ENCODE data around the gene CREB3L2.
"Not testable (repeated sequence)": the region's sequence is repeated elsewhere in the genome, so short reads cannot be mapped to it uniquely, and the experiment has no call there.

The CREB3L2 gene

DNA sequence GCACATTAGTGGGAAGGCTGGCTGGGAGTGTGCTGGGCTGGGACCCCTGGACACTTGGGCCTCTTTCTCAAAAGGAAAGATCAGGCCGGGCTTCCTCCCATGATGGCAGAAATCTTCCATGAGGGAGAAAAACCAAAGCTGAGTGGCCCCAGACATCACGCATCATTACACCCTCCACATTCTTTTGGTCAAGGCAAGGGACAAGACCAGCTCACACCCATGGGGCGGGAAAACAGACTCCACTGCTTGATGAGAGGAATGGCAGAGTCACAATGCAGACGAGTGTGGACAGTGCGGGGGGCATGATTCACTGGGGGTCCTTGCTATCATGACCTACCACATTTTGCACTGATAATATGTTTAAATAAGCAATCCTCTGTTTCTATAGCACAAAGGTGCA lies 73.3 kb downstream of the CREB3L2 start:
- Histone ChIP-seq H3K27me3 (ENCODE audit: control insufficient read depth, insufficient read depth, low read length) (no peaks in the 10 kb centered on the region), H3K4me3 (ENCODE audit: low read length) (no peak overlapping the region), H3K4me1 (ENCODE audit: control insufficient read depth, insufficient read depth, low read length) (peaks cover 15% of the 10 kb centered on the region), H3K36me3 (ENCODE audit: control insufficient read depth, insufficient read depth, low read length) (no peaks in the 10 kb centered on the region), H3K9me3 (ENCODE audit: control insufficient read depth, low read length) (no peaks in the 10 kb centered on the region), H3K9ac (ENCODE audit: low read length) (no peak overlapping the region)

DNA sequence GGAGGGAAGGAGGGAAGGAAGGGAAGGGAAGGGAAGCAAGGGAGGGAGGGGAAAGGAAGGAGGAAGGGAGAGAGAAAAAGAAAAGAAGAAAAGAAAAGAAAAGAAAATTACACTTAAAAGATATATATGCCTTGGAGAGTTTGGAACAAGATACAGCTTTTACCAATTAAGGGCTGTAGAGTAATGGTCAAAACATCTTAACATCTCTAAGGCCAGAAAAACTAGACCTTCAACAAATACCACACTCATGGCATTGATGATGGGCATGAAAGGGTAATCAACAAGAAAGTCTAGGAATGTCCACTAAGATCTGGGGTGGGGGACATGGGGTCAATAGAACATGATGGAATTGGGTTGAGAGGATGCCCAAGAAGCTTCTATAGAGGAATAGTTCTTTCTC lies 74.5 kb downstream of the CREB3L2 start:
- peaks cover 6% of the 10 kb centered on the region for H3K4me1 ChIP-seq (ENCODE audit: control insufficient read depth, insufficient read depth, low read length)
- no peak overlapping the region for H3K4me3 ChIP-seq (ENCODE audit: low read length)
- no peaks in the 10 kb centered on the region for H3K9me3 ChIP-seq (ENCODE audit: control insufficient read depth, low read length)
- no peak overlapping the region for H3K9ac ChIP-seq (ENCODE audit: low read length)
- H3K36me3 ChIP-seq (ENCODE audit: control insufficient read depth, insufficient read depth, low read length), result no peaks in the 10 kb centered on the region
- H3K27me3 ChIP-seq (ENCODE audit: control insufficient read depth, insufficient read depth, low read length), result no peaks in the 10 kb centered on the region

DNA sequence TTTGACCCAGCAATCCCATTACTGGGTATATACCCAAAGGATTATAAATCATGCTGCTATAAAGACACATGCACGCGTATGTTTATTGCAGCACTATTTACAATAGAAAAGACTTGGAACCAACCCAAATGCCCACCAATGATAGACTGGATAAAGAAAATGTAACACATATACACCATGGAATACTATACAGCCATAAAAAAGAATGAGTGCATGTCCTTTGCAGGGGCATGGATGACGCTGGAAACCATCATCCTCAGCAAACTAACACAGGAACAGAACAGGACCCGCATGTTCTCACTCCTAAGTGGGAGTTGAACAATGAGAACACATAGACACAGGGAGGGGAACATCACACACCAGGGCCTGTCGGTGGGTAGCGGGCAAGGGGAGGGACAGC lies 75.7 kb downstream of the CREB3L2 start:
- H3K4me3 ChIP-seq (ENCODE audit: low read length); H3K9ac ChIP-seq (ENCODE audit: low read length); H3K4me1 ChIP-seq (ENCODE audit: control insufficient read depth, insufficient read depth, low read length); H3K27me3 ChIP-seq (ENCODE audit: control insufficient read depth, insufficient read depth, low read length); H3K9me3 ChIP-seq (ENCODE audit: control insufficient read depth, low read length); H3K36me3 ChIP-seq (ENCODE audit: control insufficient read depth, insufficient read depth, low read length): not testable (repeated sequence)

DNA sequence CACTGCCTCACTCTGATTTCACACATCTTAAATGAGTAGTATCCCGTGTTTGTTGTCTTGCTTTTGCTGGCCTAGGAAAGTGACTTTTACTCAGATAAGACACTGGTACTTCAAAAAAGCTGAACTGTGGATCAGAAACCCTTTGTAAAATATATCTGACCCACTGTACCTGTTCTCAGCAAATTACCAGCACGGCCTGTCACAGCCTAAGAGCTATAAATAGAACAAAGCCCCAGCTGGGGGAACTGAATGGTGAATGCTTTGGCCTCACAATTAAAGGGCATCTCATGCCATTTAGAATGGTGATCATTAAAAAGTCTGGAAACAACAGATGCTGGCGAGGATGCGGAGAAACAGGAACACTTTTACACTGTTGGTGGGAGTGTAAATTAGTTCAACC lies 76.1 kb downstream of the CREB3L2 start:
- H3K4me1 ChIP-seq (ENCODE audit: control insufficient read depth, insufficient read depth, low read length), result no peaks in the 10 kb centered on the region
- H3K9me3 ChIP-seq (ENCODE audit: control insufficient read depth, low read length), result no peaks in the 10 kb centered on the region
- H3K36me3 ChIP-seq (ENCODE audit: control insufficient read depth, insufficient read depth, low read length), result no peaks in the 10 kb centered on the region
- no peak overlapping the region for H3K9ac ChIP-seq (ENCODE audit: low read length)
- no peaks in the 10 kb centered on the region for H3K27me3 ChIP-seq (ENCODE audit: control insufficient read depth, insufficient read depth, low read length)
- H3K4me3 ChIP-seq (ENCODE audit: low read length), result no peak overlapping the region

DNA sequence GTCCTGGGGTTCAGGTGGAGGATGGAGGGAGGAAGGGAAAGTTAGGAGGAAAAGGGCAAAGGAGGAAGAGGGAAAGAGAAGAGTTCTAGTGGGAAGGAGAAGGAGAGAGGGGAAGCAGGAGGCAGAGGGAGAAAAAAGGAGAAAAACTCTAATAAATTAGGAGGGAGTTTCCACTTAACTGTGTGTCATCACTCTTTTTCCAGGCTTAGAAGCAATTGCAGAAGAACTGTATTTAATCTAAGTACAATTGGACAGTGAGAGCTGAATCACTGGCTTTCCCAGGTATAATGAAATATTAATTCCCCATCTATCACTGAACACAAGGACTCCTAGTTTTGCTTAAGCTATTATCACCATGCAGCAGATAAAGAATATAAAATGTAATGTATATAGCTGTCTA lies 76.8 kb downstream of the CREB3L2 start:
- Histone ChIP-seq H3K4me3 (ENCODE audit: low read length) (no peak overlapping the region), H3K4me1 (ENCODE audit: control insufficient read depth, insufficient read depth, low read length) (no peaks in the 10 kb centered on the region), H3K9me3 (ENCODE audit: control insufficient read depth, low read length) (no peaks in the 10 kb centered on the region), H3K36me3 (ENCODE audit: control insufficient read depth, insufficient read depth, low read length) (no peaks in the 10 kb centered on the region), H3K27me3 (ENCODE audit: control insufficient read depth, insufficient read depth, low read length) (no peaks in the 10 kb centered on the region), H3K9ac (ENCODE audit: low read length) (no peak overlapping the region)

DNA sequence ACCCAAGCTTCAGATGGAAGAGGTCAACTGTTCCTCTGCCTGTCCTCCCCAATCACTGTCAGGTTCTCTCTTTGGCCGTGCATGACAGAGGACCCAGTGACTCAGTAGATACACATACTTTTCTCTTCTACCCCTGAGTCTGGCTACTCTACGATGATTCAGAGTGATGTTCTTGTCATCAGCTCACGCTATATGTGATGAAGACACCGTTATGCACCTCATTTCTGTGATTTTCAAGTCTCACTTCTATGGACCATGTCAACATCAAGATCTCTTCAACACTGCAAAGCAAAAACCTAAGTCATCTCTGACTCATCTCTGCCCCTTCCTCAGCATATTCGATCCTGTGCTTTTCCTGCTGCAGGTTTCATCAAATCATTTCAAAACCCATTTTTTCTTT lies 78.5 kb downstream of the CREB3L2 start:
- Histone ChIP-seq H3K9me3 (ENCODE audit: control insufficient read depth, low read length) (no peaks in the 10 kb centered on the region), H3K4me3 (ENCODE audit: low read length) (no peak overlapping the region), H3K27me3 (ENCODE audit: control insufficient read depth, insufficient read depth, low read length) (no peaks in the 10 kb centered on the region), H3K9ac (ENCODE audit: low read length) (no peak overlapping the region), H3K36me3 (ENCODE audit: control insufficient read depth, insufficient read depth, low read length) (no peaks in the 10 kb centered on the region), H3K4me1 (ENCODE audit: control insufficient read depth, insufficient read depth, low read length) (no peaks in the 10 kb centered on the region)

DNA sequence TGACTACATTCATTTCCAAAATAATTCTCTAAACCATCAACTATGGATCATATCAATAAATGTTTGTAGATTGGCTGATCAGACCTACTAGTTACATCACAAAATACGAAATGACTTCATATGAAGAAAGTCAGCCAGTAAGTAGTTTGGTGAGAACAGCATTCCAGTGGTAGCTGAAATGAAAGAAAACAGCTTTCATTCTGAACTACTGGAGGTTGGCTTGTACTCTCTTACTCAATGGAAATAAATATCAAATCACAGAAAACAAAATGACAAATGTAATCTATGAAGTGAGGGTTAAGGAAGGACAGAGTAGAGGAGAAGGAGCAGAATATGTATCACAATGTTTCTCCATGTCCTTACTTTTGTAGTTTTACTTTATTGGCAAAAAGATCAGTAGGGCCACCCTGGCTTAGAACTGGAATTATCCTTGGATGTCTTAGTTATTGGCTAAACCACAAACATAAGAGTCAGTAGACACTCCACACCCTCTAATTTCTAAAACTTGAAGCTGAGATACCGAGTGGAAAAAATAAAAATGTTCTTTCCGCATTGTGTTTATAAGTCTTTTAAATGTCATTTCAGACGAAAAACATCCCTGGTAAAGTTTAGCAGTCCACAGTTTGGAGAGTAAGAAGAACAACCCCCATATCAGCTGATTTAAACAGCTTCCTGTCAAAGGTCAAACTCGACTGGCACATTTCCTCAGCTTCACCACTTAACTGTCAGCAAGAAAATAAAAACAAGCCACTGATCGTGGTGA lies 81.1 kb downstream of the CREB3L2 start:
- no peaks in the 10 kb centered on the region for H3K27me3 ChIP-seq (ENCODE audit: control insufficient read depth, insufficient read depth, low read length)
- no peaks in the 10 kb centered on the region for H3K9me3 ChIP-seq (ENCODE audit: control insufficient read depth, low read length)
- no peak overlapping the region for H3K4me3 ChIP-seq (ENCODE audit: low read length)
- no peaks in the 10 kb centered on the region for H3K36me3 ChIP-seq (ENCODE audit: control insufficient read depth, insufficient read depth, low read length)
- H3K4me1 ChIP-seq (ENCODE audit: control insufficient read depth, insufficient read depth, low read length), result no peaks in the 10 kb centered on the region
- H3K9ac ChIP-seq (ENCODE audit: low read length), result no peak overlapping the region

DNA sequence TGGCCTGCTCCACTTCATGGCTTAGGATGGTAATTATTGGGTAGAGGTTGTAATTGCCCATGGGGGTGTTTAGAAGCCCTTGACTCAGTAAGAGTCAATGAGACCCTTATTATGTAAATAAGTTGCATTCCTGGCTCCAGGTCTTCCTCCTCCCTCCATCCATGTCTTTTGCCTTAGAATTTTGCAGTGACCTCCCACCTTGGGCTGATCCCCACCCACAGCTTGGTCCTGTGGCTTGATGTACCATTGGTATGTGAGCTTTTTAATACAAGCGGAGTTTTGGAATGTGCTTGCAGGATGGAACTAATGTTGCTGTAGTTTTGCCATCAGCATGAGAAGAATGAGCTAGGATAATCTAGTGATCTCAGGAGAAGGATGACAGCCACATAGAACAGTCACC lies 81.9 kb downstream of the CREB3L2 start:
- Histone ChIP-seq H3K9me3 (ENCODE audit: control insufficient read depth, low read length) (no peaks in the 10 kb centered on the region), H3K4me1 (ENCODE audit: control insufficient read depth, insufficient read depth, low read length) (no peaks in the 10 kb centered on the region), H3K36me3 (ENCODE audit: control insufficient read depth, insufficient read depth, low read length) (no peaks in the 10 kb centered on the region), H3K27me3 (ENCODE audit: control insufficient read depth, insufficient read depth, low read length) (no peaks in the 10 kb centered on the region), H3K9ac (ENCODE audit: low read length) (no peak overlapping the region), H3K4me3 (ENCODE audit: low read length) (no peak overlapping the region)

DNA sequence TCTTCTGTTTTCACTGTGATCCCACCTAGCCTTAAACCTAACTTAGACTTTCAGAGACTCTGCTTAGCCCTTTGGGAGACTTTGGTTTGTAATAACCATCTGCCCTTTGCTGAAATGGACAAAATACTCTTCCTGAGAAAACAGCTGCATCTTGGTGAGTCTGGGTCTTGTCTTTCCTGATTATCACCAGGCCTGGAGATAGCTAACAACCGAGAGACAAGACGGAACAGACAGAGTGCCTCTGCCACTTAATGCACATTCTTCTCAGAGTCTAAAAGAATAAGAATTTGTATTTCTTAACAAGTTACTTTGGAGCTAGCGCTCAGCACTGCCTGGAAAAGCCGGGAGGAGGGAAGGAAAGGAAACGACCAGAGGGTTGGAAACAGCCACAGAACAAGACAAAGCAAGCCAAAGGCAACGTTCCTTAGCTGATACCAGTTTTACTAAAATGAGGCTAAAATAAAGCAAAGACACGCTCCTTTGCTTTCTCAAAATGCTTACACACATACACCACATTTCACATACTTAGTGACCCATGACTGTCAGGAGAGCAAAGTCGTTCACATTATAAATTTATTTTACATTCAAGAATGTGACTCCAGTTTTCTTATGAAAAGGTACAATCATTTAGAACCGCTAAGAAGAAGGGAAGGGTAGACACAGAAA lies 84.8 kb downstream of the CREB3L2 start:
- Histone ChIP-seq H3K4me3 (ENCODE audit: low read length) (no peak overlapping the region), H3K27me3 (ENCODE audit: control insufficient read depth, insufficient read depth, low read length) (no peaks in the 10 kb centered on the region), H3K9ac (ENCODE audit: low read length) (no peak overlapping the region), H3K4me1 (ENCODE audit: control insufficient read depth, insufficient read depth, low read length) (no peaks in the 10 kb centered on the region), H3K9me3 (ENCODE audit: control insufficient read depth, low read length) (no peaks in the 10 kb centered on the region), H3K36me3 (ENCODE audit: control insufficient read depth, insufficient read depth, low read length) (no peaks in the 10 kb centered on the region)

DNA sequence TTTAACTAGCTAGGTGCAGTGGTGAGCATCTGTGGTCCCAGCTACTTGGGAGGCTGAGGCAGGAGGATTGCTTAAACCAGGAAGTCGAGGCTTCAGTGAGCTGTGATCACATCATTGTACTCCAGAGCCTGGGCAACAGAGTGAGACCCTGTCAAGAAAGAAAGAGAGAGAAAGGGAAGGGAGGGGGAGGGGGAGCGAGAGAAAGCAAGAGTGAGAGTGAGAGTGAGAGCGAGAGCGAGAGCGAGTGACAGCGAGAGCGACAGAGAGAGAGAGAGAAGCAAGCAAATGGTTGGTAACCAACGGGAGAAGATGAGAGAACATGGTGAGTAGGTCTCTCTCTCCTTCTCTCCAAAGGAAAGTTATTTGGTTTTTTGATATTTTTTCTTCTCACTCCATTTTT lies 85.3 kb downstream of the CREB3L2 start:
- H3K36me3 ChIP-seq (ENCODE audit: control insufficient read depth, insufficient read depth, low read length), result no peaks in the 10 kb centered on the region
- no peak overlapping the region for H3K4me3 ChIP-seq (ENCODE audit: low read length)
- no peaks in the 10 kb centered on the region for H3K4me1 ChIP-seq (ENCODE audit: control insufficient read depth, insufficient read depth, low read length)
- no peaks in the 10 kb centered on the region for H3K9me3 ChIP-seq (ENCODE audit: control insufficient read depth, low read length)
- H3K9ac ChIP-seq (ENCODE audit: low read length), result no peak overlapping the region
- H3K27me3 ChIP-seq (ENCODE audit: control insufficient read depth, insufficient read depth, low read length), result no peaks in the 10 kb centered on the region

DNA sequence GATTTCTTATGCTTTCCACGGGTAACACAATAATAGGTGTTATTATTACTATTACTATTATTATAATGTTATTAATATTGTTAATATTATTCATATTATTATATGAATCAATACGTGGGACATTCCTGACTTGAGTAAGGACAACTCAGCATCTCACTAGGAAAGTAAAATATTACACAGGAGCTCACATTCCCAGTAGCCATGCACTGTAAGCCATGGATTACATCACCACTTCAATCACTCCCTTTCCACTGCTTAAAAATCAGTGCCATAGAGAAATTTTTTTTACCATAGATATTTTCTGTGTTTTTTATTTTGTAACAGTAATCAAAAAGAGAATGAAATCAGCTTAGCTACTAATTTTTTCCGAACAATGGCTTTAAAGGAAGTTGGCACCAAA lies 86.6 kb downstream of the CREB3L2 start:
- Histone ChIP-seq H3K9ac (ENCODE audit: low read length) (no peak overlapping the region), H3K9me3 (ENCODE audit: control insufficient read depth, low read length) (no peaks in the 10 kb centered on the region), H3K4me3 (ENCODE audit: low read length) (no peak overlapping the region), H3K4me1 (ENCODE audit: control insufficient read depth, insufficient read depth, low read length) (no peaks in the 10 kb centered on the region), H3K27me3 (ENCODE audit: control insufficient read depth, insufficient read depth, low read length) (no peaks in the 10 kb centered on the region), H3K36me3 (ENCODE audit: control insufficient read depth, insufficient read depth, low read length) (no peaks in the 10 kb centered on the region)

DNA sequence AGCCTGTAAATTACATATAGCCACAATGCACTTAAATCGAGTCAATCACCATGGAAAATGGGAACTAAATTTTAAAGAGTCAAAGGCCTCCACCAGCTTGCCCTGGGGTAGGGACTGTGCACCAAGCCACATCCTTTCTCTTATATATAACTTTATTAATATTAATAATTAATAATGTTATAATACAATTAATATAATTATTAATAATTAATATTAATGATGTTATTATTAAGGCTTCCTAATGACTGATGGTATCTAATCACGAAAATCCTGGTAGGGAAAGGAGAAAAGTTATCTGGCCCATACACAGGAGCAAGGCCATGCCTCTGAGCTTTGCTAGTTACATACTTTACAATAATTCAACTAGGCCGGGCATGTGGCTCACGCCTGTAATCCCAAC lies 87.9 kb downstream of the CREB3L2 start:
- Histone ChIP-seq H3K36me3 (ENCODE audit: control insufficient read depth, insufficient read depth, low read length) (no peaks in the 10 kb centered on the region), H3K27me3 (ENCODE audit: control insufficient read depth, insufficient read depth, low read length) (no peaks in the 10 kb centered on the region), H3K9me3 (ENCODE audit: control insufficient read depth, low read length) (no peaks in the 10 kb centered on the region), H3K4me1 (ENCODE audit: control insufficient read depth, insufficient read depth, low read length) (no peaks in the 10 kb centered on the region), H3K9ac (ENCODE audit: low read length) (no peak overlapping the region), H3K4me3 (ENCODE audit: low read length) (no peak overlapping the region)

All from mucosa of stomach (tissue), 1 donor.